ACC112 (cell line): ENCODE results near the gene AHNAK2.
"Not testable (repeated sequence)": the region's sequence is repeated elsewhere in the genome, so short reads cannot be mapped to it uniquely, and the experiment has no call there.

ENCODE experiments used
- H2AFZ ChIP-seq: fragments of 200-600 bp; sonication (generic); one replicate; pipeline ENCODE4 v1.6.0; 2017; ENCODE audit warnings: antibody characterized with exemption, low read length; ENCODE audit not compliant: unreplicated experiment
- H3K27ac ChIP-seq: fragments of 200-600 bp; sonication (generic); 2 replicates; pipeline ENCODE4 v1.5.1; 2014; ENCODE audit warnings: low read depth, mild to moderate bottlenecking, antibody characterized with exemption, low read length, moderate library complexity
- H3K27me3 ChIP-seq: fragments of 200-600 bp; sonication (generic); 2 replicates; pipeline ENCODE4 v1.6.1; 2014; ENCODE audit warnings: mild to moderate bottlenecking, antibody characterized with exemption, low read length, moderate library complexity, mixed read lengths; ENCODE audit not compliant: insufficient read depth
- H3K36me3 ChIP-seq: fragments of 200-600 bp; sonication (generic); 2 replicates; pipeline ENCODE4 v1.6.1; 2016; ENCODE audit warnings: mild to moderate bottlenecking, antibody characterized with exemption, low read length, moderate library complexity, mixed read lengths; ENCODE audit not compliant: insufficient read depth
- H3K4me1 ChIP-seq: fragments of 200-600 bp; sonication (generic); one replicate; pipeline ENCODE4 v1.6.1; 2016; ENCODE audit warnings: low read length, mixed read lengths; ENCODE audit not compliant: insufficient read depth, unreplicated experiment, control insufficient read depth
- H3K4me3 ChIP-seq: fragments of 200-600 bp; sonication (generic); 2 replicates; pipeline ENCODE4 v1.5.1; 2014; ENCODE audit warnings: mild to moderate bottlenecking, low read depth, low read length
- H3K79me2 ChIP-seq: fragments of 200-600 bp; sonication (generic); one replicate; pipeline ENCODE4 v1.6.0; 2016; ENCODE audit warnings: low read length; ENCODE audit not compliant: control insufficient read depth, unreplicated experiment, insufficient read depth

The AHNAK2 gene

GRCh38 chr14:104977681-104978653, at the start of gene AHNAK2:
Gene AHNAK2, minus strand, starts transcription at chr14:104978374. Its CDS starts 137 bp downstream, at chr14:104978237.
- H3K4me1 ChIP-seq: peaks cover 32% of the 10 kb centered on the region
- no peaks in the 10 kb centered on the region for H3K27me3 ChIP-seq
- H3K36me3 ChIP-seq: no peaks in the 10 kb centered on the region
- H2AFZ ChIP-seq: peak within 1 kb of the TSS; percentile 42
- no peak within 1 kb of the TSS for H3K27ac ChIP-seq
- H3K79me2 ChIP-seq: no peaks in the 10 kb centered on the region
- peak within 1 kb of the TSS; percentile 81 for H3K4me3 ChIP-seq

DNA sequence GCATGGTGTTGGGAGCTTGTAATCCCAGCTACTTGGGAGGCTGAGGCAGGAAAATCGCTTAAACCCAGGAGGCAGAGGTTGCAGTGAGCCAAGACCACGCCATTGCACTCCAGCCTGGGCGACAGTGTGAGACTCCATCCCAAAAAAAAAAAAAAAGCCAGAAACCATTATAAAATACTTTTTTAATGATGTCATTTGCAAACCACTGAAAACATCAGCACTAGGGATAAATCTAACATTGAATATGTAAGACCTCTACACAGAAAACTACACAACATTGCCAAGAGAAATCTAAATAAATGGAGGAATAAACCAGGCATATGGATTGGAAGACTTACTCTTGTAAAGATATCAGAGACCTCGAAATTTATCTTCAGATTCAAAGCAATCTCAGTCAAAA, 49.5 kb upstream of the AHNAK2 start:
- not testable (repeated sequence) for H3K4me3 ChIP-seq, H2AFZ ChIP-seq, H3K79me2 ChIP-seq, H3K27me3 ChIP-seq, H3K36me3 ChIP-seq
- H3K4me1 ChIP-seq: peaks cover 35% of the 10 kb centered on the region
- H3K27ac ChIP-seq: peak overlapping the region; percentile 49

DNA sequence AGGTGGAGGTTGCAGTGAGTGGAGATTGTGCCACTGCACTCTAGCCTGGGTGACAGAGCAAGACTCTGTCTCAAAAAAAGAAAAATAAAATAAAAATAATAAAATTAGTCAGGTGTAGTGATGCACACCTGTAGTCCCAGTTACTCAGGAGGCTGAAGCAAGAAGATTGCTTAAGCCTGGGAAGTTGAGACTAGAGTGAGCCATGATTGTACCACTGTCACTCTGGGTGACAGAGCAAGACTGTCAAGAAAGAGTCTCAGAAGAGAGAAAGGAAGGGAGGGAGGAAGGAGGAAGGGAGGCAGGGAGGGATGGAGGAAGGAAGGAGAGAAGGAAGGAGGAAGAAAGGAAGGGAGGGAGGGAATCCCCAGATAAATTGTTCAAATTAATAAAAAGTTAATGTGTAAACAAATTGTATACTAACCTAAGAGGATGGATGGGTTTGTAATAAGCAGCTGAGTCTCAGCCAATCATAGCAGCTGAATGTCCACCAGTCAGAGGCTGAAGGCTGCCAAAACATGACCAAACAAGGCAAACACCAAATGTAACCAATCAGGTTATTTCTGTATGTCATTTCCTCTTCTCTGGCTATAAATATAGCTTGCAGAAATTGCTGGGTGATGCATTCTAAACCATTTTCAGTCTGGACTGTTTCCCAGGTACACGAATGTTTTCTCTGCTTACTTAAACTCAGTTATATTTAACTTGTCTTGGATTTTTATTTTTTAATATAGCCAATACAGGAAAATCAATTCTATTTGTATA, 48.8 kb upstream of the AHNAK2 start:
- peaks cover 7% of the 10 kb centered on the region for H3K79me2 ChIP-seq
- peak overlapping the region; percentile 24 for H3K27ac ChIP-seq
- H3K27me3 ChIP-seq: no peaks in the 10 kb centered on the region
- no peaks in the 10 kb centered on the region for H3K36me3 ChIP-seq
- peaks cover 43% of the 10 kb centered on the region for H3K4me1 ChIP-seq
- H2AFZ ChIP-seq: no peak overlapping the region
- H3K4me3 ChIP-seq: no peak overlapping the region

DNA sequence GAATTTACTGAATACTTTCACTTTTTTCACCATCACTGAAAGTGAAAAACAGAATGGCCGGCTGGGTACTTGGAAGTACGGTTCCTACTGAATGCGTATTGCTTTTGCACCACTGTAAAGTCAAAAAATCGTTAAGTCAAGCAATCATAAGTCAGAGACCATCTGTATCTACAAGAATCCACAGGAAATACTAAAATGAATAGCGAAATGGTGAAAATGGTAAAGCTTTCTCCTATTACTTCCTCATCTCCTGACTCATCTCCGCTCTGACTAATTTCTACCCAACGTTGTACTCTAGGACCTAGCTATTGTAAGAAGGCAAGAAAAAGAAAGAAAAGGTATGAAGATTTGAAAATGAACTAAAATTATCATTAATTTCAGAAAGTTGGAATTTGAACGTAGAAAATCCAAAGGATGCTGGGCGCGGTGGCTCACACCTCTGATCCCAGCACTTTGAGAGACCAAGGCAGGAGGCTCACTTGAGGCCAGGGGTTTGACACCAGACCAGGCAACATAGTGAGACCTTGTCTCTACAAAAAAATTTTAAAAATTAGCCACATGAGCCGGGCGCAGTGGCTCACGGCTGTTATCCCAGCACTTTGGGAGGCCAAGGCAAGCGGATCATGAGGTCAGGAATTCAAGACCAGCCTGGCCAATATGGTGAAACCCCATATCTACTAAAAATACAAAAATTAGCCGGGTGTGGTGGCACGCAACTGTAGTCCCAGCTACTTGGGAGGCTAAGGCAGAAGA, 48.0 kb upstream of the AHNAK2 start:
- Histone ChIP-seq H3K36me3 (no peaks in the 10 kb centered on the region), H3K4me3 (no peak overlapping the region), H3K79me2 (peaks cover 14% of the 10 kb centered on the region), H3K27ac (peak overlapping the region; percentile 99), H3K27me3 (no peaks in the 10 kb centered on the region), H2AFZ (no peak overlapping the region), H3K4me1 (peaks cover 43% of the 10 kb centered on the region)

GRCh38 chr14:105025429-105025828, 47.3 kb upstream of the AHNAK2 start:
- Histone ChIP-seq H3K27me3 (no peaks in the 10 kb centered on the region), H3K79me2 (peaks cover 18% of the 10 kb centered on the region), H3K36me3 (no peaks in the 10 kb centered on the region), H3K4me1 (peaks cover 43% of the 10 kb centered on the region), H2AFZ (no peak overlapping the region), H3K27ac (peak overlapping the region; percentile 99), H3K4me3 (no peak overlapping the region)

GRCh38 chr14:105023791-105024480, 45.8 kb upstream of the AHNAK2 start:
- Histone ChIP-seq H2AFZ (peak overlapping the region; percentile 9), H3K79me2 (peaks cover 33% of the 10 kb centered on the region), H3K36me3 (no peaks in the 10 kb centered on the region; the same call in 1 of the 2 replicates), H3K27ac (peak overlapping the region; percentile 99), H3K27me3 (no peaks in the 10 kb centered on the region), H3K4me1 (peaks cover 50% of the 10 kb centered on the region), H3K4me3 (peak overlapping the region; percentile 58)

DNA sequence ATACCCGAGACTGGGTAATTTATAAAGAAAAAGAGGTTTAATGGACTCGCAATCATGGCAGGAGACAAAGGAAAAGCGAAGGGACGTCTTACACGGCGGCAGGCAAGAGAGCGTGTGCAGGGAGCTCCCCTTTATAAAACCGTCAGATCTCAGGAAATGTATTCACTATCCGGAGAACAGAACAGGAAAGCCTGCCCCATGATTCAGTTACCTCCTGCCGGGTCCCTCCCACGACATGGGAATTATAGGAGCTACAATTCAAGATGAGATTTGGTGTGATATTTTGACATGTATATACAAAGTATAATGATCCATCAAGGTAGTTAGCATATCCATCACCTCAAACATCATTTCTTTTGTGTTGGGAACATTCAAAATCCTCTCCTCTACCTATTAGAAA, 45.0 kb upstream of the AHNAK2 start:
- peaks cover 41% of the 10 kb centered on the region for H3K79me2 ChIP-seq
- H2AFZ ChIP-seq: no peak overlapping the region
- H3K4me3 ChIP-seq: peak overlapping the region; percentile 100
- no peaks in the 10 kb centered on the region for H3K27me3 ChIP-seq
- no peaks in the 10 kb centered on the region; the same call in 1 of the 2 replicates for H3K36me3 ChIP-seq
- H3K27ac ChIP-seq: peak overlapping the region; percentile 99
- peaks cover 55% of the 10 kb centered on the region for H3K4me1 ChIP-seq

GRCh38 chr14:105022276-105022670, 44.1 kb upstream of the AHNAK2 start:
- H3K27me3 ChIP-seq: no peaks in the 10 kb centered on the region
- H3K4me1 ChIP-seq: peaks cover 57% of the 10 kb centered on the region
- H3K79me2 ChIP-seq: peaks cover 50% of the 10 kb centered on the region
- no peak overlapping the region for H2AFZ ChIP-seq
- peak overlapping the region; percentile 99 for H3K27ac ChIP-seq
- peak overlapping the region; percentile 100 for H3K4me3 ChIP-seq
- H3K36me3 ChIP-seq: no peaks in the 10 kb centered on the region; the same call in 1 of the 2 replicates

- Histone ChIP-seq H3K27ac (peak overlapping the region; percentile 99), H3K4me1 (peaks cover 60% of the 10 kb centered on the region), H3K79me2 (peaks cover 55% of the 10 kb centered on the region)
Observed at GRCh38 chr14:105021656-105022275, 43.6 kb upstream of the AHNAK2 start.

More at GRCh38 chr14:105021656-105022275, 43.6 kb upstream of the AHNAK2 start:
- Histone ChIP-seq H3K27me3 (no peaks in the 10 kb centered on the region), H3K36me3 (no peaks in the 10 kb centered on the region; the same call in 1 of the 2 replicates), H3K4me3 (peak overlapping the region; percentile 100), H2AFZ (peak overlapping the region; percentile 87)
